ENCODE results near the gene GPR18. TPM values are rescaled to one million over a fixed set of nuclear protein-coding genes. Genes with fewer than 3 reads are reported as not detected.

The GPR18 gene
- total and polyA plus RNA-seq, 9 of the 15 experiments (the other 6 are each of a cell fraction or from before 2014, with no cell fraction given) = 0.75 TPM; not detected in 8

- Histone ChIP-seq H3K79me2 (ENCODE audit: control insufficient read depth, insufficient read depth, low read length) (peaks cover 17% of the 10 kb centered on the region; the same call in 2 of the 3 replicates), H3K4me3 (no peak overlapping the region), H3K9ac (ENCODE audit: insufficient read depth in 1 of 2, low read depth in 2 of 2, low read length in 2 of 2) (no peak overlapping the region), H3K9me1 (ENCODE audit: control insufficient read depth, insufficient read depth, low read length) (no peaks in the 10 kb centered on the region), H3K9me3 (replicated peaks; ENCODE audit: control insufficient read depth, insufficient read depth, low read depth, low read length) (no peaks in the 10 kb centered on the region), H3K27ac (ENCODE audit: extremely low read depth, low read depth, low read length) (no peak overlapping the region), H3K4me2 (ENCODE audit: insufficient read depth, low read length) (no peak overlapping the region), H3K27me3 (ENCODE audit: control insufficient read depth in 2 of 2, insufficient read depth in 2 of 2, low read length in 2 of 2) (no peaks in the 10 kb centered on the region), H2AFZ (ENCODE audit: low read depth, low read length) (no peak overlapping the region), H4K20me1 (replicated peaks; ENCODE audit: control insufficient read depth, insufficient read depth, low read length) (no peaks in the 10 kb centered on the region), H3K36me3 (ENCODE audit: control insufficient read depth, insufficient read depth, low read length) (peaks cover 19% of the 10 kb centered on the region; the same call in 2 of the 3 replicates), H3K4me1 (replicated peaks in 1 of 2; ENCODE audit: control insufficient read depth in 2 of 2, insufficient read depth in 2 of 2, low read length in 2 of 2) (peaks cover 4 to 24% of the 10 kb centered on the region in 2 experiments; a peak in 3 of 5 replicates)
- TF ChIP-seq, protein P1, sequence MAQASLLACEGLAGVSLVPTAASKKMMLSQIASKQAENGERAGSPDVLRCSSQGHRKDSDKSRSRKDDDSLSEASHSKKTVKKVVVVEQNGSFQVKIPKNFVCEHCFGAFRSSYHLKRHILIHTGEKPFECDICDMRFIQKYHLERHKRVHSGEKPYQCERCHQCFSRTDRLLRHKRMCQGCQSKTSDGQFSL (CRISPR knock-in tag; IDR thresholded peaks at IDR 0.05) = no peak
- TF ChIP-seq, protein P1 (tag; IDR thresholded peaks at IDR 0.05) = no peak
- no peak for TF ChIP-seq HIVEP1 (CRISPR knock-in tag; IDR thresholded peaks at IDR 0.05)
- TF ChIP-seq KLF6 (CRISPR knock-in tag; IDR thresholded peaks at IDR 0.05; ENCODE audit: borderline replicate concordance) = no peak
- no peak for TF ChIP-seq ELF4 (CRISPR knock-in tag; IDR thresholded peaks at IDR 0.05)
- TF ChIP-seq, protein P2, sequence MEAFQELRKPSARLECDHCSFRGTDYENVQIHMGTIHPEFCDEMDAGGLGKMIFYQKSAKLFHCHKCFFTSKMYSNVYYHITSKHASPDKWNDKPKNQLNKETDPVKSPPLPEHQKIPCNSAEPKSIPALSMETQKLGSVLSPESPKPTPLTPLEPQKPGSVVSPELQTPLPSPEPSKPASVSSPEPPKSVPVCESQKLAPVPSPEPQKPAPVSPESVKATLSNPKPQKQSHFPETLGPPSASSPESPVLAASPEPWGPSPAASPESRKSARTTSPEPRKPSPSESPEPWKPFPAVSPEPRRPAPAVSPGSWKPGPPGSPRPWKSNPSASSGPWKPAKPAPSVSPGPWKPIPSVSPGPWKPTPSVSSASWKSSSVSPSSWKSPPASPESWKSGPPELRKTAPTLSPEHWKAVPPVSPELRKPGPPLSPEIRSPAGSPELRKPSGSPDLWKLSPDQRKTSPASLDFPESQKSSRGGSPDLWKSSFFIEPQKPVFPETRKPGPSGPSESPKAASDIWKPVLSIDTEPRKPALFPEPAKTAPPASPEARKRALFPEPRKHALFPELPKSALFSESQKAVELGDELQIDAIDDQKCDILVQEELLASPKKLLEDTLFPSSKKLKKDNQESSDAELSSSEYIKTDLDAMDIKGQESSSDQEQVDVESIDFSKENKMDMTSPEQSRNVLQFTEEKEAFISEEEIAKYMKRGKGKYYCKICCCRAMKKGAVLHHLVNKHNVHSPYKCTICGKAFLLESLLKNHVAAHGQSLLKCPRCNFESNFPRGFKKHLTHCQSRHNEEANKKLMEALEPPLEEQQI (IDR thresholded peaks at IDR 0.05) = no peak
- ATAC-seq = no peak
- WGBS (ENCODE audit: insufficient coverage, low coverage, missing lambda C conversion rate) = 65% methylated on average over 6 of the region's 8 CpGs
- CTCF ChIA-PET (ENCODE audit: low intra/inter-chr PET ratio) = interaction anchor here (0.9 to 1.2 kb wide), 2 partner anchors 172 to 188 kb away, joined by 3 read pairs; no protein-coding TSS in a partner anchor
- no peak for FAIRE-seq
- no TSS peak for BruUV-seq (replicated peaks)
- in situ Hi-C loops (cut with MboI) (loop anchor here (5.0 kb wide), 2 partner anchors 88 to 172 kb away; no protein-coding TSS in a partner anchor), intact Hi-C loops (cut with micrococcal nuclease) (loop anchor here (5.0 to 10.0 kb wide), 4 partner anchors 63 to 590 kb away; partner anchors contain the start of gene UBAC2)
- no peak for DNase-seq (ENCODE audit: extremely low read depth in 1 of 4, low spot score in 3 of 4)
- POLR2A ChIA-PET = interaction anchor here (0.6 to 1.6 kb wide), 4 partner anchors 10 to 96 kb away, joined by 3 to 5 read pairs (median 3); no protein-coding TSS in a partner anchor
Observed at GRCh38 chr13:99265162-99265800, 7.1 kb upstream of the GPR18 start.
